IMR-90 (cell line): ENCODE measurements around the gene SLC7A7. TPM values are rescaled to one million over a fixed set of nuclear protein-coding genes. Genes with fewer than 3 reads are reported as not detected.
"Not testable (repeated sequence)": the region's sequence is repeated elsewhere in the genome, so short reads cannot be mapped to it uniquely, and the experiment has no call there.

ENCODE experiments used
- ATAC-seq: fragments of 200-7000 bp; cut with Tn5 transposase; 2 replicates; pipeline ENCODE4 v1.9.1; 2020; ENCODE audit warnings: low read depth, mild to moderate bottlenecking, moderate library complexity
- BruUV-seq: library from RNA; stranded (reverse); fragments of 400-500 nt; replicated peaks from 2 replicates; lab custom pipeline; 2021; lab: Mats Ljungman, UMichigan
- CTCF ChIA-PET: fragments of 300-600 bp; formaldehyde crosslinking; extraction: SDS; loops from one replicate; lab custom pipeline; 2021; ENCODE audit warnings: antibody characterized with exemption; lab: Yijun Ruan, JAX
- POLR2A ChIA-PET: fragments of 300-600 bp; sonication (Branson Sonifier 250); formaldehyde crosslinking; loops from one replicate; lab custom pipeline; 2022; ENCODE audit warnings: antibody characterized with exemption; ENCODE audit not compliant: unreplicated experiment; lab: Charles Lee
- DNase-seq: peaks from one replicate; pipeline ENCODE4 v3.0.0; 2013
- H2AFZ ChIP-seq: replicated peaks from 2 replicates; pipeline ENCODE3; 2013; ENCODE audit warnings: low read length, mild to moderate bottlenecking; ENCODE audit not compliant: poor library complexity
- H2AK5ac ChIP-seq: 2 replicates; pipeline ENCODE4 v1.6.1; 2013; ENCODE audit warnings: low read depth, low read length, inconsistent platforms
- H2AK9ac ChIP-seq: replicated peaks from 2 replicates; pipeline ENCODE3; 2013; ENCODE audit warnings: mild to moderate bottlenecking, low read depth, low read length, moderate library complexity; ENCODE audit not compliant: poor library complexity
- H2BK120ac ChIP-seq: 2 replicates; pipeline ENCODE4 v1.6.1; 2013; ENCODE audit warnings: low read depth, low read length, inconsistent platforms
- H2BK15ac ChIP-seq: 3 replicates; pipeline ENCODE4 v1.6.1; 2013; ENCODE audit warnings: low read depth, low read length, inconsistent platforms
- H2BK20ac ChIP-seq: 2 replicates; pipeline ENCODE4 v1.6.1; 2013; ENCODE audit warnings: low read depth, mild to moderate bottlenecking, inconsistent platforms, low read length, moderate library complexity
- H2BK5ac ChIP-seq: 2 replicates; pipeline ENCODE4 v1.6.1; 2013; ENCODE audit warnings: mild to moderate bottlenecking, low read depth, low read length, inconsistent platforms; ENCODE audit not compliant: poor library complexity, severe bottlenecking
- H3K14ac ChIP-seq: replicated peaks from 2 replicates; pipeline ENCODE4 v1.6.1; 2013; ENCODE audit warnings: low read depth, low read length, inconsistent platforms
- H3K18ac ChIP-seq: 2 replicates; pipeline ENCODE4 v1.6.1; 2013; ENCODE audit warnings: low read depth, low read length, control low read depth
- H3K23ac ChIP-seq: 2 replicates; pipeline ENCODE4 v1.6.1; 2013; ENCODE audit warnings: low read depth, low read length, inconsistent platforms
- H3K27ac ChIP-seq: 2 replicates; pipeline ENCODE4 v1.5.1; 2013; ENCODE audit warnings: mild to moderate bottlenecking, control low read depth, low read length; ENCODE audit not compliant: insufficient read depth
- H3K27me3 ChIP-seq: 2 replicates; pipeline ENCODE4 v1.6.1; 2013; ENCODE audit warnings: low read length; ENCODE audit not compliant: control insufficient read depth, insufficient read depth
- H3K36me3 ChIP-seq: 2 replicates; pipeline ENCODE4 v1.6.1; 2013; ENCODE audit warnings: low read length, mixed read lengths; ENCODE audit not compliant: control insufficient read depth, insufficient read depth
- H3K4ac ChIP-seq: 2 replicates; pipeline ENCODE4 v1.6.1; 2013; ENCODE audit warnings: low read depth, low read length, inconsistent platforms
- H3K4me1 ChIP-seq: 2 replicates; pipeline ENCODE4 v1.6.1; 2013; ENCODE audit warnings: low read length, mixed read lengths; ENCODE audit not compliant: control insufficient read depth, insufficient read depth
- H3K4me2 ChIP-seq: 2 replicates; pipeline ENCODE4 v1.6.1; 2013; ENCODE audit warnings: low read depth, mild to moderate bottlenecking, control low read depth, low read length, moderate library complexity
- H3K4me3 ChIP-seq: 2 replicates; pipeline ENCODE4 v1.5.1; 2013; ENCODE audit warnings: low read depth, mild to moderate bottlenecking, control low read depth, low read length, moderate library complexity; ENCODE audit not compliant: insufficient read depth
- H3K56ac ChIP-seq: 2 replicates; pipeline ENCODE4 v1.6.1; 2013; ENCODE audit warnings: low read length, inconsistent platforms; ENCODE audit not compliant: insufficient read depth; ENCODE audit errors: extremely low read depth
- H3K79me1 ChIP-seq, 2 experiments: 2 replicates each; pipeline ENCODE4 v1.6.1; 2013; ENCODE audit warnings: low read length in 2 of 2, inconsistent platforms in 1 of 2, low read depth in 1 of 2
- H3K9ac ChIP-seq: 2 replicates; pipeline ENCODE4 v1.6.1; 2013; ENCODE audit warnings: low read depth, low read length, control low read depth
- H3K9me1 ChIP-seq: 2 replicates; pipeline ENCODE4 v1.6.1; 2013; ENCODE audit warnings: low read length, inconsistent platforms; ENCODE audit not compliant: insufficient read depth
- H3K9me3 ChIP-seq: 2 replicates; pipeline ENCODE4 v1.6.1; 2013; ENCODE audit warnings: low read length; ENCODE audit not compliant: control insufficient read depth, insufficient read depth
- H4K20me1 ChIP-seq: 2 replicates; pipeline ENCODE4 v1.6.1; 2013; ENCODE audit warnings: low read length, inconsistent platforms; ENCODE audit not compliant: insufficient read depth
- H4K5ac ChIP-seq: 2 replicates; pipeline ENCODE4 v1.6.1; 2013; ENCODE audit warnings: mild to moderate bottlenecking, low read depth, low read length, control low read depth
- H4K8ac ChIP-seq, 2 experiments: 2 replicates each; pipeline ENCODE4 v1.6.1; 2013; ENCODE audit warnings: low read depth in 2 of 2, low read length in 2 of 2, control low read depth in 1 of 2, inconsistent platforms in 1 of 2
- H4K91ac ChIP-seq: 2 replicates; pipeline ENCODE4 v1.6.1; 2013; ENCODE audit warnings: low read depth, low read length, inconsistent platforms; ENCODE audit not compliant: insufficient read depth
- BHLHE40 ChIP-seq: fragments of 150-350 bp; IDR thresholded peaks from 2 replicates; pipeline ENCODE4 v1.6.1; 2016; ENCODE audit warnings: mild to moderate bottlenecking, low read depth, low read length
- CEBPB ChIP-seq: IDR thresholded peaks from 2 replicates; pipeline ENCODE4 v1.6.1; 2012; ENCODE audit warnings: low read depth, low read length, improper control_type of control experiment
- ELK1 ChIP-seq: fragments of 150-350 bp; IDR thresholded peaks from 2 replicates; pipeline ENCODE4 v1.6.1; 2016; ENCODE audit warnings: low read depth, mild to moderate bottlenecking, low read length, moderate library complexity, borderline replicate concordance
- FOS ChIP-seq: fragments of 150-350 bp; IDR thresholded peaks from 2 replicates; pipeline ENCODE4 v1.6.1; 2016; ENCODE audit warnings: low read depth, low read length
- RAD21 ChIP-seq: IDR thresholded peaks from 2 replicates; pipeline ENCODE4 v1.6.1; 2012; ENCODE audit warnings: low read length, improper control_type of control experiment
- RFX5 ChIP-seq: IDR thresholded peaks from 2 replicates; pipeline ENCODE4 v1.8.0; 2012; ENCODE audit warnings: low read depth, mild to moderate bottlenecking, low read length, moderate library complexity
- WGBS, 2 experiments: methylation state at CpG; one replicate each; pipeline versions ENCODE4 v1.1.5 to v1.1.7; 2013; ENCODE audit warnings: missing lambda C conversion rate in 2 of 2; ENCODE audit not compliant: insufficient read length in 1 of 2; ENCODE audit errors: extremely low coverage in 2 of 2; 5-methylcytosine and 5-hydroxymethylcytosine counted together
- dilution Hi-C: fragments of 300-500 bp; cut with HindIII; formaldehyde crosslinking; loops from one replicate; pipeline ENCODE4 v1.14.3; 2018; ENCODE audit warnings: low sequenced_read_pairs; ENCODE audit not compliant: unreplicated experiment
- in situ Hi-C: fragments of 300-500 bp; cut with MboI; formaldehyde crosslinking; loops from 3 replicates; pipeline ENCODE4 v1.14.3; 2019; ENCODE audit warnings: low sequenced_read_pairs, inconsistent platforms, mixed read lengths
- intact Hi-C: fragments of 100-400 bp; cut with micrococcal nuclease; formaldehyde crosslinking; loops from 2 replicates; pipeline ENCODE4 v1.10.0; 2022
- polyA plus RNA-seq, 3 experiments: library from polyadenylated mRNA; depleted of rRNA; stranded (reverse); fragments of >200 nt; gene quantifications; 2 replicates each; pipeline ENCODE4 v1.2.3, GENCODE V29; 2012; ENCODE audit warnings: low replicate concordance in 1 of 3
- total RNA-seq: library from RNA; depleted of rRNA; stranded (reverse); fragments of >200 nt; gene quantifications from 2 replicates; pipeline ENCODE4 v1.2.3, GENCODE V29; 2012

SLC7A7 gene
- total and polyA plus RNA-seq, 2 of the 4 experiments (the other 2 are of a cell fraction): 1.8 to 2.0 TPM

GRCh38 chr14:22778084-22778483, 37.2 kb downstream of the SLC7A7 start:
- no CpG with 5 or more reads among the region's 2 CpGs for WGBS, 2 experiments
- DNase-seq (no peak), ATAC-seq (no peak)
- peaks cover 12% of the 10 kb centered on the region for H3K36me3 ChIP-seq
- H2AFZ ChIP-seq: no peak overlapping the region
- dilution Hi-C loops (no loop called here), intact Hi-C loops (loop anchor here (5.0 kb wide), 2 partner anchors 59 to 119 kb away; partner anchors contain the start of gene MMP14), in situ Hi-C loops (no loop called here)
- H3K4me3 ChIP-seq: no peak overlapping the region
- H3K9me3 ChIP-seq: no peaks in the 10 kb centered on the region
- H2BK120ac ChIP-seq: no peak overlapping the region
- no peaks in the 10 kb centered on the region for H3K79me1 ChIP-seq
- H3K4ac ChIP-seq: no peak overlapping the region
- H4K20me1 ChIP-seq: no peaks in the 10 kb centered on the region
- ChIA-PET POLR2A (no interaction called here), CTCF (interaction anchor here (0.6 to 1.3 kb wide), 3 partner anchors 12 to 187 kb away, joined by 3 to 5 read pairs (median 3); partner anchors contain the start of gene OXA1L)
- H3K4me1 ChIP-seq: peaks cover 12% of the 10 kb centered on the region
- no peaks in the 10 kb centered on the region for H3K9me1 ChIP-seq
- H3K23ac ChIP-seq: no peak overlapping the region
- no peak overlapping the region for H2BK5ac ChIP-seq
- no peak overlapping the region for H2BK20ac ChIP-seq
- H3K56ac ChIP-seq: no peak overlapping the region
- BruUV-seq: no TSS peak
- H2AK9ac ChIP-seq: no peak overlapping the region
- no peak overlapping the region for H3K4me2 ChIP-seq
- no peaks in the 10 kb centered on the region for H3K27me3 ChIP-seq
- no peak overlapping the region for H3K18ac ChIP-seq
- no peak overlapping the region for H4K91ac ChIP-seq
- no peak overlapping the region for H3K14ac ChIP-seq
- no peak overlapping the region for H3K9ac ChIP-seq
- H4K8ac ChIP-seq: no peak overlapping the region
- H3K27ac ChIP-seq: no peak overlapping the region
- H2BK15ac ChIP-seq: no peak overlapping the region; the same call in 2 of the 3 replicates
- no peak overlapping the region for H4K5ac ChIP-seq
- TF ChIP-seq RFX5: no peak
- no peak for TF ChIP-seq BHLHE40
- no peak for TF ChIP-seq CEBPB
- TF ChIP-seq RAD21: no peak
- no peak for TF ChIP-seq ELK1
- no peak for TF ChIP-seq FOS
- no peak overlapping the region for H2AK5ac ChIP-seq

- DNase-seq, H4K8ac ChIP-seq, H2BK20ac ChIP-seq, ATAC-seq, dilution Hi-C loops, H4K91ac ChIP-seq, H2AK9ac ChIP-seq, H3K79me1 ChIP-seq, H3K9me3 ChIP-seq, H4K5ac ChIP-seq, H3K23ac ChIP-seq, H3K9ac ChIP-seq, H3K56ac ChIP-seq, H3K4me2 ChIP-seq, POLR2A ChIA-PET, H4K20me1 ChIP-seq, H2BK15ac ChIP-seq, H2AK5ac ChIP-seq, H3K4me3 ChIP-seq, H3K4ac ChIP-seq, H3K18ac ChIP-seq, BruUV-seq, H3K27me3 ChIP-seq, in situ Hi-C loops, H2AFZ ChIP-seq, H2BK5ac ChIP-seq, H3K9me1 ChIP-seq, H2BK120ac ChIP-seq, H3K27ac ChIP-seq, H3K14ac ChIP-seq: not testable (repeated sequence)
- intact Hi-C loops: loop anchor here (1.0 to 5.0 kb wide), 3 partner anchors 60 to 120 kb away; partner anchors contain the start of gene MMP14
- H3K36me3 ChIP-seq: peaks cover 17% of the 10 kb centered on the region
- CTCF ChIA-PET: interaction anchor here (0.9 to 1.3 kb wide), 3 partner anchors 11 to 76 kb away, joined by 3 to 5 read pairs (median 4); partner anchors contain the start of gene OXA1L
- H3K4me1 ChIP-seq: peaks cover 12% of the 10 kb centered on the region
- whole genome bisulfite sequencing, 2 experiments: 60% methylated on average over 1 of the region's 8 CpGs; no CpG with 5 or more reads in 1 of the 2 experiments
These were observed 38.4 kb downstream of the SLC7A7 start for GRCh38 chr14:22776849-22777248.
